Measurements from ENCODE around the gene CETP.

DNA sequence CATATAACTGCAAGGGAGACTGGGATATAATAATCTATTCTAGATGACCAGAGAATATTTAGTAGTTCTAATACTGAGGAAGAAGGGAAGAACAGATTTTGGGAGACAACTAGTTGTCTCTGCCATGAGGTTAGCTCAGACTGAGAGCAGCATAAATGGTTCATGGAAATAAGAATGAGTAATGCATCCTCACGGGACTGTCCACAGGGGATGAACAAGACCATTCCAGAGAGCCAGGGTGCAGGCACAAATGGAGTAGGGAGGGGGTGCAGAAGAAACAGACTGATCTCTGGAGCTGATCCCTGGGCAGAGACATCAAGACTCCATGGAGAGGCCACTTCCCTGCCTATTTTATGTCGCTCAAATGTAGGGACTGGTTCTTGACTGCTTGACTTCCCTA lies 58.0 kb downstream of the CETP start:
- TF ChIP-seq POLR2A (IDR thresholded peaks at IDR 0.05), result no peak
- TF ChIP-seq, protein P1, sequence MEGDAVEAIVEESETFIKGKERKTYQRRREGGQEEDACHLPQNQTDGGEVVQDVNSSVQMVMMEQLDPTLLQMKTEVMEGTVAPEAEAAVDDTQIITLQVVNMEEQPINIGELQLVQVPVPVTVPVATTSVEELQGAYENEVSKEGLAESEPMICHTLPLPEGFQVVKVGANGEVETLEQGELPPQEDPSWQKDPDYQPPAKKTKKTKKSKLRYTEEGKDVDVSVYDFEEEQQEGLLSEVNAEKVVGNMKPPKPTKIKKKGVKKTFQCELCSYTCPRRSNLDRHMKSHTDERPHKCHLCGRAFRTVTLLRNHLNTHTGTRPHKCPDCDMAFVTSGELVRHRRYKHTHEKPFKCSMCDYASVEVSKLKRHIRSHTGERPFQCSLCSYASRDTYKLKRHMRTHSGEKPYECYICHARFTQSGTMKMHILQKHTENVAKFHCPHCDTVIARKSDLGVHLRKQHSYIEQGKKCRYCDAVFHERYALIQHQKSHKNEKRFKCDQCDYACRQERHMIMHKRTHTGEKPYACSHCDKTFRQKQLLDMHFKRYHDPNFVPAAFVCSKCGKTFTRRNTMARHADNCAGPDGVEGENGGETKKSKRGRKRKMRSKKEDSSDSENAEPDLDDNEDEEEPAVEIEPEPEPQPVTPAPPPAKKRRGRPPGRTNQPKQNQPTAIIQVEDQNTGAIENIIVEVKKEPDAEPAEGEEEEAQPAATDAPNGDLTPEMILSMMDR (IDR thresholded peaks at IDR 0.05), result no peak

All from adrenal gland (tissue), 5 donors.